ENCODE data around the gene NOSTRIN. TPM values are rescaled to one million over a fixed set of nuclear protein-coding genes. Genes with fewer than 3 reads are reported as not detected.

The NOSTRIN gene
- total RNA-seq, 2 donors from 2014 or later, result not detected

GRCh38 chr2:168889635-168890005 lies 87.2 kb downstream of the NOSTRIN start:
- DNase-seq (no peak), ATAC-seq (no peak)
- H3K36me3 Mint-ChIP-seq (ENCODE audit: low read depth), result peaks cover 2% of the 10 kb centered on the region
- H3K4me3 Mint-ChIP-seq, result peak overlapping the region; percentile 100
- peaks cover 11% of the 10 kb centered on the region for H3K4me1 Mint-ChIP-seq
- H3K9me3 ChIP-seq (ENCODE audit: control insufficient read depth, low read length, poor library complexity, severe bottlenecking), result no peaks in the 10 kb centered on the region
- no peaks in the 10 kb centered on the region for H3K27me3 Mint-ChIP-seq
- H3K27ac Mint-ChIP-seq, result no peak overlapping the region

- peaks cover 2% of the 10 kb centered on the region for H3K36me3 Mint-ChIP-seq (ENCODE audit: low read depth)
- H3K4me1 Mint-ChIP-seq, result peaks cover 11% of the 10 kb centered on the region
- H3K27ac Mint-ChIP-seq, result peak within 1 kb of the TSS; percentile 83
These were observed 87.8 kb downstream of the NOSTRIN start, which contains the start of gene SPC25 for GRCh38 chr2:168890006-168890782. Gene SPC25, minus strand, starts transcription at chr2:168890430. Its CDS starts 911 bp downstream, at chr2:168889519.

DNA sequence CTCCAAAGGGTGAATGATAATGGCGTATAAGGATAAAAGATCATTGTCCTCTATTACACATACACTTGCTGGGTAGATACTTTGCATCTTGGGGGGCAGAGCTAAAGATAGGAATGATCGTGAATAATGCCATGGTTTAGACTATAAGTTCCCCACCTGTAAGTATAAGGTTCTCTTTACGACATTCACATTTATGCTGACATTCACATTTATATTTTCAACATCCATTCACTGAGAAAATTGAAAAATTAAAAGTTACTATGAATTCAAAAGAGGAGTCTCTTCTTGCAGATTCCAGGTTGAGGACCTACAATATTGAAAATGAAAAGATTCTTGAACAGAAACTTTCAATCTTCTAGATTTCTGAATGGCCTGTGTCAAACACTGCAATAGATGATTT lies 89.9 kb downstream of the NOSTRIN start:
- H3K9me3 ChIP-seq (ENCODE audit: control insufficient read depth, low read length, poor library complexity, severe bottlenecking), result no peaks in the 10 kb centered on the region
- Mint-ChIP-seq H3K27ac (no peak overlapping the region), H3K36me3 (ENCODE audit: low read depth) (peaks cover 2% of the 10 kb centered on the region), H3K4me3 (no peak overlapping the region), H3K4me1 (peaks cover 11% of the 10 kb centered on the region), H3K27me3 (peaks cover 7% of the 10 kb centered on the region)
- DNase-seq, result no peak
- ATAC-seq, result no peak

More at GRCh38 chr2:168890006-168890782, 87.8 kb downstream of the NOSTRIN start, which contains the start of gene SPC25:
- ATAC-seq (peak; percentile 100), DNase-seq (peak; percentile 72 to 82 (median 76))
- no peaks in the 10 kb centered on the region for H3K9me3 ChIP-seq (ENCODE audit: control insufficient read depth, low read length, poor library complexity, severe bottlenecking)
- H3K4me3 Mint-ChIP-seq, result peak within 1 kb of the TSS; percentile 100
- no peaks in the 10 kb centered on the region for H3K27me3 Mint-ChIP-seq

DNA sequence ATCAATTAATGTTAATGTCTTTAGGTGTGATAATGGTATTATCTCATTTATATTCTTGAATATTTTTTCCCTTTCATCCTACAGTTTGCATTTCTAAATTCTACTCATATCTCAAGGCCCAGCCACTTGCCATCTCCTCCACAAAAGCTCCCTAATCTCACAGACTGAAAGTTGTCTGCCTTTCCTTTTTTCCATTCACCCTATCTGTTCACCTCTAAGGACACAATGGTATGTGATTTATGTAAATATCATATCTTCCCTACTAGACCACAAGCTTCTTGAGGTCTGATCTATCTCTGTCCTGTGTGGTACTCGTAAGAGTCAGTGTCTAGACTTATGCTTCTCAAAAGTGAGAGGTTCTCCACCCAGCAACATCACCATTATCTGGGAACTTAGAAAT lies 91.7 kb downstream of the NOSTRIN start:
- H3K9me3 ChIP-seq (ENCODE audit: control insufficient read depth, low read length, poor library complexity, severe bottlenecking), result no peaks in the 10 kb centered on the region
- no peak overlapping the region for H3K27ac Mint-ChIP-seq
- no peak overlapping the region for H3K4me3 Mint-ChIP-seq
- peaks cover 2% of the 10 kb centered on the region for H3K36me3 Mint-ChIP-seq (ENCODE audit: low read depth)
- H3K4me1 Mint-ChIP-seq, result peaks cover 11% of the 10 kb centered on the region
- peaks cover 8% of the 10 kb centered on the region for H3K27me3 Mint-ChIP-seq
- ATAC-seq (no peak), DNase-seq (no peak)

DNA sequence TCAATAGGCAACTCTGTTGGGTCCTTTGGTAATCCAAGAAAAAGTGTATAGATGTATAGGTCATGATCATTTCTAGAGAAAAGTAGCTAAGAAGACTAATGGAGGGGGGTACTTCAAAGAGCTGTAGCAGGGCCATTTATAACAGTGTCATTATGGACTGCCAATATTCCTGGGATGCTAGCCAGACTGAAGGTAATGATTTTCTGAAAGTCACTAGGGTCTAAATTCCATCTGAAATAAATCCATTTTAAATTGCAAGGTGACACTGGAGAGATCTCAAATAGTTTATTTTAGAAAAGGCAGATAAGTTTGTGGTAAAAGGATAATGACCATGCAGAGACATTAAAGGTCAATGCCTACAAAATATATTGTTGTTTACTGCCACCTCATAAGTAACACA lies 92.3 kb downstream of the NOSTRIN start:
- H3K27me3 Mint-ChIP-seq, result peaks cover 13% of the 10 kb centered on the region
- H3K4me1 Mint-ChIP-seq, result peaks cover 9% of the 10 kb centered on the region
- no peak overlapping the region for H3K4me3 Mint-ChIP-seq
- H3K36me3 Mint-ChIP-seq (ENCODE audit: low read depth), result peaks cover 2% of the 10 kb centered on the region
- ATAC-seq (no peak), DNase-seq (no peak)
- H3K9me3 ChIP-seq (ENCODE audit: control insufficient read depth, low read length, poor library complexity, severe bottlenecking), result no peaks in the 10 kb centered on the region
- no peak overlapping the region for H3K27ac Mint-ChIP-seq

- DNase-seq, result no peak
- Mint-ChIP-seq H3K4me3 (no peak overlapping the region), H3K27ac (no peak overlapping the region), H3K36me3 (ENCODE audit: low read depth) (no peaks in the 10 kb centered on the region), H3K27me3 (peaks cover 21% of the 10 kb centered on the region), H3K4me1 (peaks cover under 1% of the 10 kb centered on the region)
- H3K9me3 ChIP-seq (ENCODE audit: control insufficient read depth, low read length, poor library complexity, severe bottlenecking), result no peaks in the 10 kb centered on the region
- no peak for ATAC-seq
These were observed 93.3 kb downstream of the NOSTRIN start for GRCh38 chr2:168895771-168896170.

DNA sequence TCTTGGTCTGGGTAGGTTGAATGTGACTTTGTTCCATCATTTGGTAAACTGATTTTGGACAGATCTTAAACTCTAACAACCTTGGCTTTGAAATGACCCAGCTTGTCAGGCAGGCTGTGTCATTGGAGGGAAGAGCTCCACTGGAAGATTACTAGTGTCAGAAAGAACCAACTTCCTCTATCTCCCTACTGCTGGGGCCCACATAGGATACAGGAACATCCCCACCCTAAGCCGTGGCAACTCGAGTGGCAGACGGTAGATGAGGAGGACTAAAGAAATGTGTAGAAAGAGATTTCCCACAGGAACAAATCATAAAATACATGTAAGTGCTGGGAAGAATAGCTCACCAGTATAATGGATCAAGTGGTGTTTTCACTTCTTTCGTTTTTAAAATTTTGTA lies 94.3 kb downstream of the NOSTRIN start:
- H3K27me3 Mint-ChIP-seq, result peaks cover 25% of the 10 kb centered on the region
- H3K9me3 ChIP-seq (ENCODE audit: control insufficient read depth, low read length, poor library complexity, severe bottlenecking), result no peaks in the 10 kb centered on the region
- H3K4me3 Mint-ChIP-seq, result no peak overlapping the region
- H3K27ac Mint-ChIP-seq, result no peak overlapping the region
- DNase-seq (no peak), ATAC-seq (no peak)
- no peaks in the 10 kb centered on the region for H3K36me3 Mint-ChIP-seq (ENCODE audit: low read depth)
- H3K4me1 Mint-ChIP-seq, result no peaks in the 10 kb centered on the region

GRCh38 chr2:168897449-168897848 lies 95.0 kb downstream of the NOSTRIN start:
- ATAC-seq, result no peak
- H3K9me3 ChIP-seq (ENCODE audit: control insufficient read depth, low read length, poor library complexity, severe bottlenecking), result no peaks in the 10 kb centered on the region
- no peak overlapping the region for H3K4me3 Mint-ChIP-seq
- H3K27me3 Mint-ChIP-seq, result peaks cover 31% of the 10 kb centered on the region
- no peak overlapping the region for H3K27ac Mint-ChIP-seq
- no peak for DNase-seq
- H3K36me3 Mint-ChIP-seq (ENCODE audit: low read depth), result no peaks in the 10 kb centered on the region
- no peaks in the 10 kb centered on the region for H3K4me1 Mint-ChIP-seq

DNA sequence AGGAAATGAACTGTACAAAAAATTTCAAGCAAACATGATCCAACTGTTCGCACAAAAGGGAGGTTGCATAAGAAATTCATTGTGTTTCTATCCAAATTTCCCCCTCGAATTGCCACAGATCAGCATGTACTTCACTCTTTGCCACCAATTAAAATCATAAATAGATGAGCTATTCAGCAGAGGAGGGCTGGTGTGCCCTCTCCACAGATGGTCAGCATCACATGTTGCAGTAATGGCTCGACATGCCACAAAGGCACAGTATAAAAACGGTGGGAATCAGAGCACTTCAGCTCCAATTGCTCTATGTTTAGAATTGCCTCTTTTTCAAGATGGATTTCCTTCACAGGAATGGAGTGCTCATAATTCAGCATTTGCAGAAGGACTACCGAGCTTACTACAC lies 98.6 kb downstream of the NOSTRIN start, which contains the start of gene G6PC2:
TSS of gene G6PC2 (plus strand) at position 289 of the 400 bp plus-strand sequence. CDS start at position 330, 41 bp downstream.
- DNase-seq (no peak), ATAC-seq (no peak)
- H3K27ac Mint-ChIP-seq, result no peak within 1 kb of the TSS
- H3K9me3 ChIP-seq (ENCODE audit: control insufficient read depth, low read length, poor library complexity, severe bottlenecking), result no peaks in the 10 kb centered on the region
- no peaks in the 10 kb centered on the region for H3K36me3 Mint-ChIP-seq (ENCODE audit: low read depth)
- H3K27me3 Mint-ChIP-seq, result peaks cover 41% of the 10 kb centered on the region
- H3K4me1 Mint-ChIP-seq, result no peaks in the 10 kb centered on the region
- H3K4me3 Mint-ChIP-seq, result no peak within 1 kb of the TSS

DNA sequence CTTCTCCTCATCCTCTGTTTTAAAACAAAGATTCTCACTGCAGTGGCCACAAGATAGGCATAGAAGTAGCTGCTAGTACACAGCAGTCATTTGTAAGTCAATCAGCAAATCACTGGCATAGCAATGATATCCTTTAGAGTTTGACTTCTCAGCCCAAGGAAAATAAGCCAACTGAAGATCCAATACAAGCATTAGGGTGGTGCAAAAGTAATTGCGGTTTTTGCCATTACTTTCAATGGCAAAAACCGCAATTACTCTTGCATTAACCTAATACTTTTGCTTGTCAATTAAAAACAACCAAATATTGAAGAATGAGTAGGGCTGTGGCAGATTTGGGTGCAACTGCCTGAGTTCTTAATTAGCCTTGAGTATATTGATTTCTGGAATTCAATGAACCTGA lies 101.5 kb downstream of the NOSTRIN start:
- ATAC-seq, result no peak

DNA sequence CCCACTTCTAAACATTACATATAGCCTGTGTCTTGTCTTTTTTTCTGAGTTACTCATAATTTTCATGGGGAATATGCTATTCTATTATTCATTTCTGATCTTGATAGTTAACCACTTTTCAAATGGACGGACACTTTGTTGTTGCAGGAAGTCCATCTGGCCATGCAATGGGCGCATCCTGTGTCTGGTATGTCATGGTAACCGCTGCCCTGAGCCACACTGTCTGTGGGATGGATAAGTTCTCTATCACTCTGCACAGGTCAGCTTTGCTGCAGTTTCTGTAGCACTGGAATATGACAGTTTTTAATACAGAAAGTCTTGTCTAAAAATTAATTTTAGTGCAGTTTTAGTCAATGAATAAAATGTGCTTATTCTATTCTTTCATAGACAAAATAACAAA lies 101.9 kb downstream of the NOSTRIN start:
- no peak overlapping the region for H3K27ac Mint-ChIP-seq
- no peak for DNase-seq
- H3K4me3 Mint-ChIP-seq, result no peak overlapping the region
- no peaks in the 10 kb centered on the region for H3K36me3 Mint-ChIP-seq (ENCODE audit: low read depth)
- H3K9me3 ChIP-seq (ENCODE audit: control insufficient read depth, low read length, poor library complexity, severe bottlenecking), result no peaks in the 10 kb centered on the region
- H3K27me3 Mint-ChIP-seq, result peaks cover 46% of the 10 kb centered on the region
- H3K4me1 Mint-ChIP-seq, result no peaks in the 10 kb centered on the region
- no peak for ATAC-seq

More for the DNA sequence above, 101.5 kb downstream of the NOSTRIN start:
- no peak for DNase-seq
- Mint-ChIP-seq H3K4me3 (no peak overlapping the region), H3K36me3 (ENCODE audit: low read depth) (no peaks in the 10 kb centered on the region), H3K27ac (no peak overlapping the region), H3K27me3 (peaks cover 49% of the 10 kb centered on the region), H3K4me1 (no peaks in the 10 kb centered on the region)
- no peaks in the 10 kb centered on the region for H3K9me3 ChIP-seq (ENCODE audit: control insufficient read depth, low read length, poor library complexity, severe bottlenecking)

- no peak for DNase-seq
- Mint-ChIP-seq H3K36me3 (ENCODE audit: low read depth) (peaks cover 2% of the 10 kb centered on the region), H3K4me1 (peaks cover 2% of the 10 kb centered on the region), H3K27me3 (peaks cover 44% of the 10 kb centered on the region), H3K27ac (no peak overlapping the region), H3K4me3 (no peak overlapping the region)
- no peaks in the 10 kb centered on the region for H3K9me3 ChIP-seq (ENCODE audit: control insufficient read depth, low read length, poor library complexity, severe bottlenecking)
- no peak for ATAC-seq
These were observed 105.7 kb downstream of the NOSTRIN start for GRCh38 chr2:168907940-168908662.

DNA sequence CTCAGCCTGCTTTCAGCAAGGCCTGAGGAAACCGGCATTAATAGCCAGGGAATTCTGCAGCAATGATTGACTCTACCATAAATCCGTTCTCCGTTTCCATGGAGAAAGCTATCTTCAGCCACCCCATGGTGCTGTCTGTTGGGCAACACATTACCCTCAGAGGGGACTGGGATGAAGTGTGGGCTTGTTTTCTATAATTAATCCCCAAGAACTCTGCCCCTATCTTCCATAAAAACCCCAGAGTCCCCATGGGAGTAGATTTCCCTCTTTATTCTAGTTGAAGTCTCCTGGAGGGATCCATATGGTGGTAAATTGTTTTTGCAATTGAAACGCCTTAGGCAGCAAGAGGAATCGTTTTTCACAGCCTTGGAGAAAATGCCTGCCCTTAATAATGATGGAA lies 107.9 kb downstream of the NOSTRIN start:
- no peak for DNase-seq
- H3K4me3 Mint-ChIP-seq, result no peak overlapping the region

More for the DNA sequence above, 107.9 kb downstream of the NOSTRIN start:
- no peak for ATAC-seq
- H3K27ac Mint-ChIP-seq, result no peak overlapping the region
- H3K27me3 Mint-ChIP-seq, result peaks cover 44% of the 10 kb centered on the region
- H3K4me1 Mint-ChIP-seq, result peaks cover 2% of the 10 kb centered on the region
- peaks cover 4% of the 10 kb centered on the region for H3K36me3 Mint-ChIP-seq (ENCODE audit: low read depth)
- H3K9me3 ChIP-seq (ENCODE audit: control insufficient read depth, low read length, poor library complexity, severe bottlenecking), result no peaks in the 10 kb centered on the region

Data from T-helper 17 cell (primary cell).